ENCODE data around the gene MRPS14. TPM values are rescaled to one million over a fixed set of nuclear protein-coding genes. Genes with fewer than 3 reads are reported as not detected.
"Not testable (repeated sequence)": the region's sequence is repeated elsewhere in the genome, so short reads cannot be mapped to it uniquely, and the experiment has no call there.

The MRPS14 gene
- total RNA-seq, 1 donor from 2014 or later, result 29.5 TPM

GRCh38 chr1:175034775-175035174, 11.6 kb upstream of the MRPS14 start:
- intact Hi-C loops (cut with micrococcal nuclease), result no loop called here
- no peak for DNase-seq
- ATAC-seq, result no peak

- ATAC-seq, result no peak
- DNase-seq, result no peak
- intact Hi-C loops (cut with micrococcal nuclease), result no loop called here
Measured at GRCh38 chr1:175033953-175034352, 10.7 kb upstream of the MRPS14 start.

DNA sequence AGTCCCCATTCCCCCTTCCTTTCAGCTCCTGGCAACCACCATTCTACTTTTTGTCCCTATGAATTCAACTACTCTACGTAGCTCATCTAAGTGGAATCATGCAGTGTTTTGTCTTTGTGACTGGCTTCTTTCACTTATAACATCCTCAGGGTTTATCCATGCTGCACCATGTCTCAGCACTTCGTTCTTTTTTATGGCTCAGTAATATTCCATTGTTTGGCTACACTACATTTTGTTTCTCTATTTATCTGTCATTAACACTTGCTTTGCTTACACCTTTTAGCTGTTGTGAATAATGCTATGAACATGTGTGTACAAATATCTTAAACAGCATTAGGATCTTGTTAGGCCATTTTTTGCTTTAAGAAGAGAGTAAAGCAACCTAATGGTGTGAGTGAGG, 1.5 kb upstream of the MRPS14 start:
- intact Hi-C loops (cut with micrococcal nuclease), result no loop called here
- DNase-seq (no peak), ATAC-seq (no peak)

DNA sequence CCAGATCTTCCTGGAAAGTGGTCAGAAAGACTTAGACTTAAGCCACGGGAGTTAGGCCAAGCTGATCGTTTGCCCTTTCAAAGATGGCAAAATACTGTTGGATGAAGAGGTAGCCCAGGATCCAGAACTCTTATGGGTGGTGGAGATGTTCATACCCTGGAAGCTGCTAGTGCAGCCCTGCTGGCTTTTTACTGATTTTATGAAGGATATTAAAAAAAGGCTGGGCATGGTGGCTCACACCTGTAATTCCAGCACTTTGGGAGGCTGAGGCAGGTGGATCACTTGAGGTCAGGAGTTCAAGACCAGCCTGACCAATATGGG, 657 bp upstream of the MRPS14 start:
- ATAC-seq; intact Hi-C loops (cut with micrococcal nuclease); DNase-seq: not testable (repeated sequence)

- intact Hi-C loops (cut with micrococcal nuclease), result no loop called here
- DNase-seq (no peak), ATAC-seq (no peak)
Measured at GRCh38 chr1:175019524-175019923, 3.7 kb downstream of the MRPS14 start.

DNA sequence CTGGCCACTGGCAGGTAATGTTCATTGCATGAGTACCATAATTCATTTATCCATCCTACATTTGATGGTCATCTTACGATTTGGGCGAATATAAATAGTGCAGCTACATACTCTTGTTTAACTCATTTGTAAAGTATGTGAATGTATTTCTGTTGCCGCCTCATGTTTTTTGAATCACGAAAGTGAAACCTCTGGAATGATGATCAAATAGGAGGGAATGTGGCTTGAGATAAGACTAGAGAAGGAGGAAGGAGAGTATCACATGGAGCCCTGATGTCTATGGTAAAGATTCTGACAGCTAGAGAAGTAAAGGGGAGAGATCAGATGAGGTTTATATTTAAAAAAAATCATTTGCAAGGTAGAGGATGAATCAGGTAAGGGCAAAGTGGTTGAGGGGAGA, 8.0 kb downstream of the MRPS14 start:
- DNase-seq (no peak), ATAC-seq (no peak)
- intact Hi-C loops (cut with micrococcal nuclease), result no loop called here

DNA sequence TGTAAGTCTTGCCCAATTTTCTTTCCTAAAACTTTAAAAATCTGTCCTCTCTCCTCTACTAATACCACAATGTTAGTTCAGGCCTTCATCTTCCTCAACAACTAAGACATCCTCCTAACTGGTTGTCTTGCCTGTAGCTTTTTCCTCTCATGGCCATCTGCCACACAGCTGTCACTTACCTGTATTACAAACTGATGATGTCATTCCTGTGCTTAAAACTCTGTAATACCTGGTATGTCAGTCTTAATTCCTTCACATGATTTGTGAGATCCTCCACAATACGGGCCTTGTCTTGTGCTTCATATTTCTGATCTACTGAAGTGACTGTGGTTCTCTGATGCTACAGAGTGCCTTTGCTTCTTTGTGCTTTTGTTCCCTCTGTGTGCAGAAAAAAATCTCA, 9.8 kb downstream of the MRPS14 start:
- no peak for DNase-seq
- ATAC-seq, result no peak
- intact Hi-C loops (cut with micrococcal nuclease), result no loop called here

DNA sequence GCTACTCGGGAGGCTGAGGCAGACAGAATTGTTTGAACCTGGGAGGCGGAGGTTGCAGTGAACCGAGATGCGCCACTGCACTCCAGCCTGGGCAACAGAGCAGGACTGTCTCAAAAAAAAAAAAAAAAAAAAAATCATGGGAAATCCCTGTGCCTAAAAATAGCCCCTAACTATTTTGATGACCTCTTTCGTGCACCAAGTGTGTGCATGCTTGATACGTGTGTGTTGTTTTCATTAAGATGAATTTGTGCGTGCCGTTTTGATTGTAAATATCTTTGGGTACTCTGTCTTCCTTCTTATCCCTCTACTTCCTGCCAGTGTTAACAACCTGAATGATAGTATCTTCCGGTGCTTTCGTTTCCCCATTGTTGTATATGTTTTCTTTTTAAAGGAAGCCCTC, 13.7 kb downstream of the MRPS14 start:
- ATAC-seq (peak; percentile 67), DNase-seq (no peak)
- intact Hi-C loops (cut with micrococcal nuclease), result no loop called here

GRCh38 chr1:175005085-175005783, 18.0 kb downstream of the MRPS14 start:
- no peak for ATAC-seq
- DNase-seq, result no peak
- intact Hi-C loops (cut with micrococcal nuclease), result no loop called here

DNA sequence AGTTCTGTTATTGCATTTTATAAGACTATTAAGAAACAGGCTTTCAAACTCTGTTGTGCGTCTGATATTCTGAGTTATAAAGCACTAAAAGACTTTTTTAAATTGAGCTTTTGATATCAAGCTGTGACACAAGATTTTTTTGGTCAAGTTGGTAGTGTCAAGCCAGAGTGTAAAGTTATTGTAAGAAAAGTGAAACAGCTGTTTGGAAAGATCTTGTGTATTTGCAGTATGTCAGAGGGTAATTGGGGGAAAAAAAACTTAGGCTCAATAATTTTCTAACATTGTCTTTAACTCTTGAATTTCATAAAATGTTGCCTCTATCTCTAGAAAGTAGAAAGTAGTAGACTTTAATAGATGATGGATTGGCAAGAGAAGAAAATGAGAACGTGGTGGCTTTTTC, 19.7 kb downstream of the MRPS14 start:
- DNase-seq (no peak), ATAC-seq (no peak)
- intact Hi-C loops (cut with micrococcal nuclease), result no loop called here

DNA sequence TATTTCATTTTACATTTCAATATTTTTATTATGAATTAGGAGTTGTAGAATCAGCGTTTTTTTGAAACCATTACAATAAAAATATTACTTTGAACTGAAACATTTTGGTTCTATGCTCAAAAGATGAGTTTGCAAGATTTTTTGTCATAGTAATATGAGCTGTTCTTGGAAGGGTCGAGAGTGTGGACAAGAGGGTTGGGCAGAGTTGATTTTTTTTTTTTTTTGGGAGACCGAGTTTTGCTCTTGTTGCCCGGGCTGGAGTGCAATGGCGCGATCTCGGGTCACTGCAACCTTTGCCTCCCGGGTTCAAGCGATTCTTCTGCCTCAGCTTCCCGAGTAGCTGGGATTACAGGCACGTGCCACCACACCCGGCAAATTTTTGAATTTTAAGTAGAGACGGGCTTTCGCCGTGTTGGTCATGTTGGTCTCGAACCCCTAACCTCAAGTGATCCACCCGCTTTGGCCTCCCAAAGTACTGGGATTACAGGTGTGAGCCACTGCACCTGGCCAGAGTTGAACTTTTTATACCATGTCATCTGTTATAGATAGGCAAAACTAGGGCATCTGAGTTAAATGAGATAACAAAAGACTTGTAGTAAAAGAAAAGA, 20.2 kb downstream of the MRPS14 start:
- no peak for ATAC-seq
- no peak for DNase-seq
- intact Hi-C loops (cut with micrococcal nuclease), result no loop called here

DNA sequence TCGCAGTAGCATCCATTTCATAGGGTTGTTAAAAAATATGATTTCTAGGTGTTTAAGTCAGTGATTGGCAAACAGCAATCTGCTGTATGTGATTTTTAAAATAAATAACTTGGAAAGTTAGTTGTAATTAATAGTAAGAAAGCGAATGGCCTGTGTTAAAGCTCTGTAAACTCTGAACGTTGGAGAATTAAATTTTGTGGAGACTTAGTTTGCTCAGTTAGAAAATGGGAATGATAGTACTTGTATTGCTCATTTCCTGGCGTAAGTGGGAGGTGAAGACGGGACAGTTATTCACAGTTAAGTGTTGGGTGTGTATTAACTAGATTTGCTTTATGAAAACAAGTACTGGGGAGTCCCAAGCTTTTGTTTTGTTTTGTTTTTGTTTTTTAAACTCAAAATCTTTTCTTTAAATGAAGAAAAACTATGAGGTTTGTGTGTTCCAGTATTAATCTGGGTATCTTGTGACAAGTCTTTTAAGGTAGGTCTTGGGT, 22.5 kb downstream of the MRPS14 start:
- DNase-seq (no peak), ATAC-seq (no peak)
- intact Hi-C loops (cut with micrococcal nuclease), result no loop called here

GRCh38 chr1:174999936-175000696, 23.1 kb downstream of the MRPS14 start, which contains the start of gene CACYBP:
CACYBP (plus strand) TSS chr1:174999947; CDS start chr1:175000181, 234 bp downstream.
- peak; percentile 35 for ATAC-seq
- peak; percentile 70 for DNase-seq
- intact Hi-C loops (cut with micrococcal nuclease), result loop anchor here (5.0 kb wide), 1 partner anchor 228 kb away; no protein-coding TSS in a partner anchor

GRCh38 chr1:174999216-174999935, 23.8 kb downstream of the MRPS14 start:
- peak; percentile 91 for ATAC-seq
- intact Hi-C loops (cut with micrococcal nuclease), result loop anchor here (5.0 kb wide), 1 partner anchor 227 kb away; no protein-coding TSS in a partner anchor

DNA sequence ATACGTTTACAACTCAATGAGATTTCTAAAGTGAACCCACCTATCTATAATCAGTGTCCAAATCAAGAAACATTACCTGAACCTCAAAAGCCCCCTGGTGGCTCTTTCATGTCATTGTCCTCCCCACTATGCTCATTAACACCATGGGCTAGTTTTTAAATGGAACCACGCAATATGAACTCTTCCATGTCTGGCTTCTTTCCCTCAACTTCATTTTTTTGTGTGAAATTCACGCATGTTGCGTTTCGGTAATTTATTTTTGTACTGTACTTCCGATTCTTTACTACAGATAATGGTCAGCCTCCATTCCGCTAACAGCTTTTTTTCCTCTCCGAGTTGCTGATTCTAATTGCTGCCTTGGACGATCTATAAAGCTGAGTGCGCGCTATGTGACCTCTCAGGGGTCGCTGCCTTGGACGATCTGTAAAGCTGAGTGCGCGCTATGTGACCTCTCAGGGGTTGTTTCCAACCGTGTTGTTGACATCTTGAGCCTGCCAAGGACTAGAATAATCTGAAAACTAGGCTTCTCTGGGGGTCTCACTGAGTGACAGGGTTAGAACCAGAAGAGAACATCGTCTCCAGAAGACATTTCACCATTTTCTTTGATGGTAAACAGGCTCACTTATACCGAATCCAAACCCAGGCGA, 24.5 kb downstream of the MRPS14 start:
- DNase-seq (no peak), ATAC-seq (no peak)
- intact Hi-C loops (cut with micrococcal nuclease), result loop anchor here (5.0 kb wide), 1 partner anchor 226 kb away; no protein-coding TSS in a partner anchor

More at GRCh38 chr1:174999216-174999935, 23.8 kb downstream of the MRPS14 start:
- DNase-seq, result peak; percentile 98

DNA sequence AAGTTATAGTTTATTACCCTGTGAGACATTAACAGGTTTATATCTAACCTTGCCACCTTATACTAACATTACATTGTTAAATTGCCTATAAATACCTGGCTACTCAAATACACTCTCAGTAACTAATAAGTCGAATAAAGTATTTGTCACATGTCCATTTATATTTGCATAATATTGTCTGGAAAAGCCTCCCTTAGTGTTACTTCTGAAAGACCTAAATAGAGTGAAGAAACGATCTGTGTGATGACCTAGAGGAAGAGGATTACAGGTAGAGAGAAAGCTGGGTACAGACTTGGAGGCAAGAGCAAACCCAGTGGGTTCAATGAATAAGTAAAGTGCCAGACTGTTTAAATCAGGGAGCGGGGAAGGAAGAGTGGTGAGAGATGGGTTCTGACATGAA, 26.2 kb downstream of the MRPS14 start:
- DNase-seq (no peak), ATAC-seq (no peak)
- intact Hi-C loops (cut with micrococcal nuclease), result loop anchor here (5.0 kb wide), 1 partner anchor 225 kb away; no protein-coding TSS in a partner anchor

DNA sequence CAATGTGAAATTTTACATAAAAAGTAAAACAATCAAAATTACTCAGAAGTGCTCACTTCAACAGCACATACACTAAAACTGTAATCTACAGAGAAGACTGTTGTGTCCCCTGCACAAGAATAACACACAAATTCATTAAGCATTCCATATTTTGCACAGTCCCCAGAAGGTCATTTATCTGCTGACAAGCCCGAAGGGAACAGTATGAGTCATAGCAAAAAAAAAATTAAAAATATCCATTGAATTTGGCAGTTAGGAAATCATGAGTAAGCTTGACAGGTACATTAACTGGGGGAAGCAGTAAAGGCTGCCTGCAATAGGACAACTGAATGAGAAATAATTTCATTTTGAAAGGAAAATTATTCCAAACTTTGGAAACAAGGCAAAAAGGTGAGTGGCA, 26.7 kb downstream of the MRPS14 start:
- DNase-seq, result no peak
- ATAC-seq, result no peak
- intact Hi-C loops (cut with micrococcal nuclease), result loop anchor here (5.0 kb wide), 1 partner anchor 224 kb away; no protein-coding TSS in a partner anchor

- intact Hi-C loops (cut with micrococcal nuclease), result loop anchor here (5.0 kb wide), 1 partner anchor 224 kb away; no protein-coding TSS in a partner anchor
- no peak for ATAC-seq
- DNase-seq, result no peak
Measured at GRCh38 chr1:174995916-174996315, 27.3 kb downstream of the MRPS14 start.

DNA sequence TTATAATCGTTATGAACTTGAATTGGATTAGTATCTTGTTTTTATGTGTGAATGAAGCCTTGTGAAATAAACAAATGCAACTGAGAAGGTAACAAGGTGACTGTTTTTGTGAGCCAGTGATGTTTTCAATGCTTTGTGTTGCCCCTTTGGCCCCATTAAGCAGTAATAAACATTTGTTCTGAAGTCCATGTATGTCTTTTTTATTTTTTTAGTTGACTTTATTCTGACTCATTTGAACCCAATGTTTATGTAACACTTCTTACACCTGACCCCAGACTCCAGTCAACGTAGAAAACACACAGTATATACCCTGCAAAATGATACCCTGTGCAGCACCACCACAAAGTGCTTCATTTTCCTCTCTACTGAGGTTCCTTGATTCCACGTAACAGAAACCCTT, 28.1 kb downstream of the MRPS14 start:
- DNase-seq (no peak), ATAC-seq (no peak)
- intact Hi-C loops (cut with micrococcal nuclease), result loop anchor here (5.0 kb wide), 1 partner anchor 223 kb away; no protein-coding TSS in a partner anchor
